ENCODE measurements around the gene TASP1. TPM values are rescaled to one million over a fixed set of nuclear protein-coding genes. Genes with fewer than 3 reads are reported as not detected.
"Not testable (repeated sequence)": the region's sequence is repeated elsewhere in the genome, so short reads cannot be mapped to it uniquely, and the experiment has no call there.

TASP1 gene
- total RNA-seq, 2 experiments from 2014 or later, result 8.2 to 8.9 TPM

- H3K27ac Mint-ChIP-seq, result no peak overlapping the region
- peaks cover 6% of the 10 kb centered on the region for H3K4me1 Mint-ChIP-seq (ENCODE audit: low read depth)
- H3K4me3 Mint-ChIP-seq, result no peak overlapping the region
- DNase-seq, result no peak
- intact Hi-C loops (cut with micrococcal nuclease), result loop anchor here (10.0 kb wide), 1 partner anchor 408 kb away; the partner anchor contains the start of gene ISM1
- peaks cover 16% of the 10 kb centered on the region for H3K36me3 Mint-ChIP-seq
- H3K9me3 Mint-ChIP-seq, result no peaks in the 10 kb centered on the region
- POLR2A ChIA-PET, result no interaction called here
- H3K27me3 Mint-ChIP-seq, result no peaks in the 10 kb centered on the region
- CTCF ChIA-PET, result no interaction called here
Measured at GRCh38 chr20:13632431-13632830, 6.3 kb downstream of the TASP1 start.

- H3K27ac Mint-ChIP-seq; H3K4me1 Mint-ChIP-seq (ENCODE audit: low read depth); DNase-seq; CTCF ChIA-PET; POLR2A ChIA-PET; H3K27me3 Mint-ChIP-seq; H3K9me3 Mint-ChIP-seq; intact Hi-C loops (cut with micrococcal nuclease); H3K4me3 Mint-ChIP-seq: not testable (repeated sequence)
- peaks cover 24% of the 10 kb centered on the region for H3K36me3 Mint-ChIP-seq
Measured at GRCh38 chr20:13627525-13627924, 11.2 kb downstream of the TASP1 start.

- H3K9me3 Mint-ChIP-seq, result no peaks in the 10 kb centered on the region
- no peak overlapping the region for H3K27ac Mint-ChIP-seq
- POLR2A ChIA-PET, result no interaction called here
- no peaks in the 10 kb centered on the region for H3K4me1 Mint-ChIP-seq (ENCODE audit: low read depth)
- H3K27me3 Mint-ChIP-seq, result no peaks in the 10 kb centered on the region
- CTCF ChIA-PET, result no interaction called here
- DNase-seq, result no peak
- H3K4me3 Mint-ChIP-seq, result no peak overlapping the region
- H3K36me3 Mint-ChIP-seq, result peaks cover 30% of the 10 kb centered on the region
- intact Hi-C loops (cut with micrococcal nuclease), result no loop called here
Measured at GRCh38 chr20:13626724-13627123, 12.0 kb downstream of the TASP1 start.

- ChIA-PET CTCF (interaction anchor here (0.6 kb wide), 1 partner anchor 147 kb away, joined by 4 read pairs; no protein-coding TSS in a partner anchor), POLR2A (no interaction called here)
- Mint-ChIP-seq H3K27ac (no peak overlapping the region), H3K9me3 (no peaks in the 10 kb centered on the region), H3K4me3 (no peak overlapping the region), H3K36me3 (peaks cover 30% of the 10 kb centered on the region), H3K27me3 (no peaks in the 10 kb centered on the region), H3K4me1 (ENCODE audit: low read depth) (no peaks in the 10 kb centered on the region)
- intact Hi-C loops (cut with micrococcal nuclease), result no loop called here
- DNase-seq, result no peak
Measured at GRCh38 chr20:13625304-13625979, 13.3 kb downstream of the TASP1 start.

- intact Hi-C loops (cut with micrococcal nuclease); H3K27me3 Mint-ChIP-seq; H3K4me1 Mint-ChIP-seq (ENCODE audit: low read depth); H3K4me3 Mint-ChIP-seq; POLR2A ChIA-PET; CTCF ChIA-PET; DNase-seq; H3K27ac Mint-ChIP-seq; H3K9me3 Mint-ChIP-seq: not testable (repeated sequence)
- H3K36me3 Mint-ChIP-seq, result peaks cover 18% of the 10 kb centered on the region
Measured at GRCh38 chr20:13619415-13619814, 19.3 kb downstream of the TASP1 start.

GRCh38 chr20:13618456-13618855, 20.3 kb downstream of the TASP1 start:
- H3K9me3 Mint-ChIP-seq; H3K4me1 Mint-ChIP-seq (ENCODE audit: low read depth); H3K27ac Mint-ChIP-seq; DNase-seq; H3K27me3 Mint-ChIP-seq; POLR2A ChIA-PET; CTCF ChIA-PET; intact Hi-C loops (cut with micrococcal nuclease); H3K4me3 Mint-ChIP-seq: not testable (repeated sequence)
- H3K36me3 Mint-ChIP-seq, result peaks cover 18% of the 10 kb centered on the region

- H3K27ac Mint-ChIP-seq; H3K27me3 Mint-ChIP-seq; CTCF ChIA-PET; H3K9me3 Mint-ChIP-seq; intact Hi-C loops (cut with micrococcal nuclease); POLR2A ChIA-PET; H3K4me3 Mint-ChIP-seq; H3K4me1 Mint-ChIP-seq (ENCODE audit: low read depth); DNase-seq: not testable (repeated sequence)
- H3K36me3 Mint-ChIP-seq, result peaks cover 14% of the 10 kb centered on the region
Measured at GRCh38 chr20:13617585-13617984, 21.1 kb downstream of the TASP1 start.

- H3K4me1 Mint-ChIP-seq (ENCODE audit: low read depth); H3K9me3 Mint-ChIP-seq; CTCF ChIA-PET; intact Hi-C loops (cut with micrococcal nuclease); POLR2A ChIA-PET; H3K36me3 Mint-ChIP-seq; H3K27me3 Mint-ChIP-seq; DNase-seq; H3K27ac Mint-ChIP-seq; H3K4me3 Mint-ChIP-seq: not testable (repeated sequence)
Measured at GRCh38 chr20:13616713-13617112, 22.0 kb downstream of the TASP1 start.

- no peak for DNase-seq
- intact Hi-C loops (cut with micrococcal nuclease), result no loop called here
- no peaks in the 10 kb centered on the region for H3K4me1 Mint-ChIP-seq (ENCODE audit: low read depth)
- H3K36me3 Mint-ChIP-seq, result peaks cover 8% of the 10 kb centered on the region
- ChIA-PET CTCF (no interaction called here), POLR2A (no interaction called here)
- no peak overlapping the region for H3K27ac Mint-ChIP-seq
- no peaks in the 10 kb centered on the region for H3K9me3 Mint-ChIP-seq
- no peak overlapping the region for H3K4me3 Mint-ChIP-seq
- no peaks in the 10 kb centered on the region for H3K27me3 Mint-ChIP-seq
Measured at GRCh38 chr20:13613917-13614316, 24.8 kb downstream of the TASP1 start.

- POLR2A ChIA-PET, result no interaction called here
- CTCF ChIA-PET, result interaction anchor here (0.8 to 1.3 kb wide), 4 partner anchors 27 to 174 kb away, joined by 3 to 7 read pairs (median 4); partner anchors contain the start of gene TASP1
- no peak overlapping the region for H3K27ac Mint-ChIP-seq
Measured at GRCh38 chr20:13611611-13612125, 27.1 kb downstream of the TASP1 start.

GRCh38 chr20:13610184-13610583, 28.5 kb downstream of the TASP1 start:
- intact Hi-C loops (cut with micrococcal nuclease), result no loop called here
- Mint-ChIP-seq H3K4me3 (no peak overlapping the region), H3K27me3 (no peaks in the 10 kb centered on the region), H3K36me3 (peaks cover 13% of the 10 kb centered on the region), H3K9me3 (no peaks in the 10 kb centered on the region), H3K27ac (no peak overlapping the region), H3K4me1 (ENCODE audit: low read depth) (no peaks in the 10 kb centered on the region)
- ChIA-PET POLR2A (no interaction called here), CTCF (interaction anchor here (0.6 to 1.3 kb wide), 3 partner anchors 63 to 205 kb away, joined by 3 to 4 read pairs (median 3); no protein-coding TSS in a partner anchor)
- peak; percentile 11 for DNase-seq

More at GRCh38 chr20:13611611-13612125, 27.1 kb downstream of the TASP1 start:
- H3K36me3 Mint-ChIP-seq, result peaks cover 9% of the 10 kb centered on the region
- no peaks in the 10 kb centered on the region for H3K9me3 Mint-ChIP-seq
- intact Hi-C loops (cut with micrococcal nuclease), result no loop called here
- H3K4me3 Mint-ChIP-seq, result no peak overlapping the region
- H3K27me3 Mint-ChIP-seq, result no peaks in the 10 kb centered on the region
- no peaks in the 10 kb centered on the region for H3K4me1 Mint-ChIP-seq (ENCODE audit: low read depth)
- DNase-seq, result no peak

GRCh38 chr20:13608066-13608465, 30.7 kb downstream of the TASP1 start:
- H3K9me3 Mint-ChIP-seq, result no peaks in the 10 kb centered on the region
- H3K27me3 Mint-ChIP-seq, result no peaks in the 10 kb centered on the region
- DNase-seq, result no peak
- POLR2A ChIA-PET, result no interaction called here
- intact Hi-C loops (cut with micrococcal nuclease), result no loop called here
- no peaks in the 10 kb centered on the region for H3K4me1 Mint-ChIP-seq (ENCODE audit: low read depth)
- H3K36me3 Mint-ChIP-seq, result peaks cover 20% of the 10 kb centered on the region
- no peak overlapping the region for H3K27ac Mint-ChIP-seq
- CTCF ChIA-PET, result no interaction called here
- no peak overlapping the region for H3K4me3 Mint-ChIP-seq

GRCh38 chr20:13593423-13593822, 45.3 kb downstream of the TASP1 start:
- intact Hi-C loops (cut with micrococcal nuclease); H3K27ac Mint-ChIP-seq; H3K4me3 Mint-ChIP-seq; H3K9me3 Mint-ChIP-seq; H3K27me3 Mint-ChIP-seq; CTCF ChIA-PET; POLR2A ChIA-PET; H3K4me1 Mint-ChIP-seq (ENCODE audit: low read depth); DNase-seq: not testable (repeated sequence)
- H3K36me3 Mint-ChIP-seq, result peaks cover 22% of the 10 kb centered on the region
